Lower leg skin (tissue), 3 donors: Measurements from ENCODE around the gene NFIA.

Experiments used
- CTCF ChIP-seq, 3 donors: fragments of 450-650 bp; IDR thresholded peaks; one replicate each; pipeline ENCODE4 v1.5.1; 2016; ENCODE audit warnings: antibody characterized with exemption in 3 of 3, mild to moderate bottlenecking in 3 of 3, moderate library complexity in 2 of 3
- POLR2A ChIP-seq, 2 donors: fragments of 450-650 bp; IDR thresholded peaks; one replicate each; pipeline ENCODE4 v1.6.1; 2016 to 2017; ENCODE audit warnings: antibody characterized with exemption in 2 of 2, mild to moderate bottlenecking in 1 of 2, moderate library complexity in 1 of 2

GRCh38 chr1:61403679-61404596, 321.6 kb downstream of the NFIA start:
- TF ChIP-seq CTCF (IDR thresholded peaks at IDR 0.05) (no peak), POLR2A (IDR thresholded peaks at IDR 0.05) (no peak)
